ENCODE measurements around the gene HADH. TPM values are rescaled to one million over a fixed set of nuclear protein-coding genes. Genes with fewer than 3 reads are reported as not detected.
"Not testable (repeated sequence)": the region's sequence is repeated elsewhere in the genome, so short reads cannot be mapped to it uniquely, and the experiment has no call there.

Gene HADH
- total and polyA plus RNA-seq, 5 donors from 2014 or later, result 11.6 to 37.3 (median 31.9) TPM

DNA sequence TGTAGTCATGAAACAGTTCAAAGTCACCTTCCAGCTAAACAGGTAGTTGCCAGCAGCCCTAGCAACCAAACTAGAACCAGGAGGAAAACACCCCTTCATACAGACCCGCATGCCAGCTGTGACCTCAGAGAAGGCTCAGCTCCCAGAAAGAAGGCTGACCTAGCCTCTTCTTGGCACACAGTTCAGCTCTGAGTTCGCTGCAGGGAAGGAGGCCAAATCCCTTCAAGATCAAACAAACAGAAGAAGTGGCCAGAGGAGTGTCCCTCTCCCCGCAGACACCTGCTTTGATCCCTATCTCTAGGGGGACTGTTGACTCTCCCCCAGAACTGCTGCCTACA is 56.0 kb downstream of the HADH start:
- Mint-ChIP-seq H3K4me1 (peaks cover 36 to 69% (median 52%) of the 10 kb centered on the region in 4 donors), H3K4me3 (peak overlapping the region; percentile 10 to 75 (median 43)), H3K9me3 (peaks cover 0 to 1% (median 0%) of the 10 kb centered on the region in 7 donors), H3K27ac (peak overlapping the region; percentile 76 to 88 (median 81)), H3K27me3 (no peaks in the 10 kb centered on the region), H3K36me3 (peaks cover 41% of the 10 kb centered on the region)
- DNase-seq, result no peak
- Histone ChIP-seq H3K9me3 (ENCODE audit: control insufficient read depth in 2 of 2, low read length in 2 of 2) (no peaks in the 10 kb centered on the region), H3K4me1 (ENCODE audit: control insufficient read depth, insufficient read depth, low read length, poor library complexity, severe bottlenecking) (peaks cover 23% of the 10 kb centered on the region), H3K4me3 (ENCODE audit: low read depth, low read length) (no peak overlapping the region), H3K36me3 (ENCODE audit: control insufficient read depth, insufficient read depth, low read length) (peaks cover 34% of the 10 kb centered on the region), H3K27ac (ENCODE audit: insufficient read depth, low read length, poor library complexity, severe bottlenecking) (peak overlapping the region; percentile 62), H3K27me3 (ENCODE audit: control insufficient read depth, insufficient read depth, low read length) (no peaks in the 10 kb centered on the region)
- no peak for ATAC-seq (ENCODE audit: low read depth in 2 of 2)

DNA sequence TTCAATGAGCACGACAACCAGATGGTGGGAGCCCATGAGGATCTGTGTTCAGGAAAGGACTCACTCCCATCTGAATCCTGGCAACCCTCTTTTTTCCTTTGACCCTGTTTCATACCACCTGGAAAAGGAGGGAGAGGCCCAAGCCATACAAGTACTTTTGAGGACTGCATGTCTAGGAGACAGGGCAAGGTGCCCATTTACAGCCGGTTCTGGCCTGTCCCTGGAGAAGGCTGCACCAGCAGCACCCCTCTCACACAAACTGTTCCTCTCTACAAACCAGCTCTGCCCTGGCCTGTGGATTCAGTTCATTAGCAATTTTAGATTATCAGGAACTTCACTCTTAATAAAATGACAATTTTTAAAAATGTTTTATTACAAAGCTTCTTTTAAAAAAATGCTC is 57.5 kb downstream of the HADH start:
- Mint-ChIP-seq H3K9me3 (peaks cover 0 to 1% (median 0%) of the 10 kb centered on the region in 7 donors), H3K36me3 (peaks cover 52% of the 10 kb centered on the region), H3K4me1 (peaks cover 42 to 83% (median 66%) of the 10 kb centered on the region in 4 donors), H3K27ac (no peak overlapping the region), H3K4me3 (peak overlapping the region in 1 of 4 donors; percentile 47), H3K27me3 (no peaks in the 10 kb centered on the region)
- Histone ChIP-seq H3K4me3 (ENCODE audit: low read depth, low read length) (no peak overlapping the region), H3K36me3 (ENCODE audit: control insufficient read depth, insufficient read depth, low read length) (peaks cover 48% of the 10 kb centered on the region), H3K27me3 (ENCODE audit: control insufficient read depth, insufficient read depth, low read length) (no peaks in the 10 kb centered on the region), H3K27ac (ENCODE audit: insufficient read depth, low read length, poor library complexity, severe bottlenecking) (peak overlapping the region; percentile 27), H3K4me1 (ENCODE audit: control insufficient read depth, insufficient read depth, low read length, poor library complexity, severe bottlenecking) (peaks cover 39% of the 10 kb centered on the region), H3K9me3 (ENCODE audit: control insufficient read depth in 2 of 2, low read length in 2 of 2) (no peaks in the 10 kb centered on the region)
- ATAC-seq (ENCODE audit: low read depth in 2 of 2), result no peak
- no peak for DNase-seq

DNA sequence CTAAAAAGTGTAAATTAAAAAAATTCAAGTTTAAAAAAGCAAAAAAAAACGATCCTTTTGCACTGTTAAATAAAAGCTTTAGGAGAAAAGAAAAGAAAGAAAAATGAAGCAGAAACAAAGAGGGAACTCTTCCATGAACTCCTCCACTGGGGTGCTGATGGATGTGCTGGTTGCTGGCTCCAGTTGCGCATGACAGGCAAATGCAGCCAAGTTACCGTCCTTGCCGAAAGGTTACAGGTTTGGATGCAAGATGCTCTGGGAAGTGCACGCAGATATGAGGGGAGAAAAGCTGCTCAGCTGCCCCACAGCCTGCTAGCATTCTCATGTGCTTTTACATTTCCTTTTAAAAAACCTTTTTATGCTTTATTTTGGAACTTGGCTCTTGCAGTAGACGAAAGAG is 58.5 kb downstream of the HADH start:
- Mint-ChIP-seq H3K27ac (peak overlapping the region in 2 of 3 donors; percentile 81 to 93), H3K27me3 (no peaks in the 10 kb centered on the region), H3K36me3 (peaks cover 60% of the 10 kb centered on the region), H3K4me1 (peaks cover 42 to 88% (median 73%) of the 10 kb centered on the region in 4 donors), H3K9me3 (peaks cover 0 to 1% (median 0%) of the 10 kb centered on the region in 7 donors), H3K4me3 (peak overlapping the region in 2 of 4 donors; percentile 33 to 41)
- Histone ChIP-seq H3K36me3 (ENCODE audit: control insufficient read depth, insufficient read depth, low read length) (peaks cover 57% of the 10 kb centered on the region), H3K9me3 (ENCODE audit: control insufficient read depth in 2 of 2, low read length in 2 of 2) (no peaks in the 10 kb centered on the region), H3K27ac (ENCODE audit: insufficient read depth, low read length, poor library complexity, severe bottlenecking) (no peak overlapping the region), H3K27me3 (ENCODE audit: control insufficient read depth, insufficient read depth, low read length) (no peaks in the 10 kb centered on the region), H3K4me3 (ENCODE audit: low read depth, low read length) (no peak overlapping the region), H3K4me1 (ENCODE audit: control insufficient read depth, insufficient read depth, low read length, poor library complexity, severe bottlenecking) (peaks cover 41% of the 10 kb centered on the region)
- DNase-seq (no peak), ATAC-seq (ENCODE audit: low read depth in 2 of 2) (no peak)

DNA sequence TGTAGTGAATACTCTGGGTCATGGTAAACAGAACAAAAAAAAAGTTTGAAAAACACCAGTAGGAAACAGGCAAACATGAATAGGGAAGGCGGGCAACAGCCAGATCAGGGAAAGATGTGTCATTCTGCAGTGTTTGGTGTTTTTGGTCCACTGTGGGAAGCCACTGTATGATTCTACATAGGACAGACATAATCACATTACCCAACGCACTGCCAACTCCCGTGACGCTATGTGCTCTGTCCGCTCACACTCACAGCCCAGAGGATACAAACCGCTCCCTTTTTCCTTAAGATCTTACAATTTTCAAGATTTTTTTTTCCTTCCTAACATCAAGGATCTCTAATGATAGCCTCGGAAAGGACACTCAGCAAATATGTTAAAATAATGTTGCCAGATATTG is 59.3 kb downstream of the HADH start:
- peak overlapping the region; percentile 81 to 97 (median 93) for H3K27ac Mint-ChIP-seq
- ATAC-seq (ENCODE audit: low read depth in 2 of 2) (no peak), DNase-seq (no peak)
- H3K9me3 Mint-ChIP-seq, result peaks cover 0 to 1% (median 0%) of the 10 kb centered on the region in 7 donors
- Histone ChIP-seq H3K4me3 (ENCODE audit: low read depth, low read length) (peak overlapping the region; percentile 80), H3K4me1 (ENCODE audit: control insufficient read depth, insufficient read depth, low read length, poor library complexity, severe bottlenecking) (peaks cover 46% of the 10 kb centered on the region), H3K27me3 (ENCODE audit: control insufficient read depth, insufficient read depth, low read length) (no peaks in the 10 kb centered on the region), H3K36me3 (ENCODE audit: control insufficient read depth, insufficient read depth, low read length) (peaks cover 66% of the 10 kb centered on the region), H3K27ac (ENCODE audit: insufficient read depth, low read length, poor library complexity, severe bottlenecking) (peak overlapping the region; percentile 68), H3K9me3 (ENCODE audit: control insufficient read depth in 2 of 2, low read length in 2 of 2) (no peaks in the 10 kb centered on the region)
- H3K4me3 Mint-ChIP-seq, result peak overlapping the region; percentile 62 to 91 (median 88)
- peaks cover 41 to 88% (median 73%) of the 10 kb centered on the region in 4 donors for H3K4me1 Mint-ChIP-seq
- H3K27me3 Mint-ChIP-seq, result no peaks in the 10 kb centered on the region
- peaks cover 66% of the 10 kb centered on the region for H3K36me3 Mint-ChIP-seq

DNA sequence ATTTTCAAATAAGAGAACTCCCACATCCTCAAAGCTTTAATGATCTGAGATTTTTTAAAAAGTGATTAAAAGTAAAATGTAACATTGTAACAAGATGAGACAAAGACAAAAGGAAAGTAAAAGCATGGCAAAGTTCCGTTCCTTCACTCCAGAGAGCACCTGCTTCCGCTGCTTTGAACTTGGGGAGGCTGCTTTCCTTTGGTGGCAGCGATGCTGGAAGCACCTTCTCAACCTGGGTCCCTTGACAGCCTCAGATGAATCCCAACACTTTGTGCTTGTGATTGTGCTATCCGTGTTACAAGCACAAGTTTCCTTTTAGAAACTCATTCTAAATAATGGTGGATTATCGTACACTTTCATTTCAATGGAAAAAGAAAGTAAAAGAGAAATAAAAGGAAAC is 59.7 kb downstream of the HADH start:
- peak overlapping the region; percentile 68 for H3K27ac ChIP-seq (ENCODE audit: insufficient read depth, low read length, poor library complexity, severe bottlenecking)
- no peaks in the 10 kb centered on the region for H3K27me3 ChIP-seq (ENCODE audit: control insufficient read depth, insufficient read depth, low read length)
- ATAC-seq (ENCODE audit: low read depth in 2 of 2), result peak; percentile 35 to 38
- Mint-ChIP-seq H3K4me1 (peaks cover 37 to 88% (median 73%) of the 10 kb centered on the region in 4 donors), H3K36me3 (peaks cover 70% of the 10 kb centered on the region), H3K9me3 (peaks cover 0 to 1% (median 0%) of the 10 kb centered on the region in 7 donors), H3K27ac (peak overlapping the region; percentile 81 to 97 (median 93)), H3K4me3 (peak overlapping the region; percentile 62 to 91 (median 88)), H3K27me3 (no peaks in the 10 kb centered on the region)
- peak overlapping the region; percentile 80 for H3K4me3 ChIP-seq (ENCODE audit: low read depth, low read length)
- H3K4me1 ChIP-seq (ENCODE audit: control insufficient read depth, insufficient read depth, low read length, poor library complexity, severe bottlenecking), result peaks cover 43% of the 10 kb centered on the region
- H3K36me3 ChIP-seq (ENCODE audit: control insufficient read depth, insufficient read depth, low read length), result peaks cover 70% of the 10 kb centered on the region
- peak; percentile 26 to 77 (median 50) for DNase-seq
- no peaks in the 10 kb centered on the region for H3K9me3 ChIP-seq (ENCODE audit: control insufficient read depth in 2 of 2, low read length in 2 of 2)

DNA sequence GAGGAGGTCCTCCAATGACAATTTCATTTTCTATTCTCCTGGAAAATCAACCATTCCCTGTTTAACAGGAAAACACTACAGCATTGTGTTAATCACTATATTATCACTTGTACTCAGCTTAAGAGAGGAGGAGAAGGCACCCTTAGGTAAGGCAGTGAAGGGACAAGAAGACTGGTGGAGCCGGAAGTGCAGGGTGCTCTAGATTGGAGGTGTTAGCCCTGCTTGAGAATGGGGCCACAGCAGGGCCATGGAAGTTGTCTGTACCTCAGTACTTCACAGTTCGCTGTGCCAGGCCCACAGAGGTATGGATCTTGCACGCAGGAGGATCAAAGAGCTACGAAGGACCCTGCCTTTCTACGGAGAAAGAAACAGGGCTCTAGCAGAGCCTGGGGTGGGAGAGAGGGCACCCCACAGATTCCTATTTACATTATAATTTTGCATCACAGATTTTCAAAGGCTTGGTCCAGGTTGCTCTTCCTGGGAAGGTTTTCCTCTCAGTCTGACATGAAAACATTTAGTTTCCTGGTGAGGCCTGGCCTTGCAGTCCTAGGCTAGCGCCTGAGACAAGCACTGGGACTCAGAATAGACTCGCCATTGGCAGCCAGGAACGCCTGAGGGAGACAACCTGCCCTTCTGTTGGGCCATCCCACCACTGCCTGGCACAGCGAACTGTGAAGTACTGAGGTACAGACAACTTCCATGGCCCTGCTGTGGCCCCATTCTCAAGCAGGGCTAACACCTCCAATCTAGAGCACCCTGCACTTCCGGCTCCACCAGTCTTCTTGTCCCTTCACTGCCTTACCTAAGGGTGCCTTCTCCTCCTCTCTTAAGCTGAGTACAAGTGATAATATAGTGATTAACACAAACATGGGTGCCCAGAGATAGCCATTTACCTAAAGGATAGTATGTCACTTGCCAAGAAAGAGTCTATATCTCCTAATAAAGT is 60.8 kb downstream of the HADH start:
- H3K27me3 Mint-ChIP-seq; H3K9me3 ChIP-seq (ENCODE audit: control insufficient read depth in 2 of 2, low read length in 2 of 2); DNase-seq; H3K27me3 ChIP-seq (ENCODE audit: control insufficient read depth, insufficient read depth, low read length); H3K9me3 Mint-ChIP-seq: not testable (repeated sequence)
- H3K4me1 Mint-ChIP-seq, result peaks cover 29 to 88% (median 68%) of the 10 kb centered on the region in 4 donors
- peak overlapping the region; percentile 93 to 97 (median 93) for H3K27ac Mint-ChIP-seq
- H3K4me3 ChIP-seq (ENCODE audit: low read depth, low read length), result peak overlapping the region; percentile 80
- peaks cover 80% of the 10 kb centered on the region for H3K36me3 ChIP-seq (ENCODE audit: control insufficient read depth, insufficient read depth, low read length)
- H3K4me1 ChIP-seq (ENCODE audit: control insufficient read depth, insufficient read depth, low read length, poor library complexity, severe bottlenecking), result peaks cover 47% of the 10 kb centered on the region
- H3K36me3 Mint-ChIP-seq, result peaks cover 69% of the 10 kb centered on the region
- peak overlapping the region; percentile 62 to 91 (median 88) for H3K4me3 Mint-ChIP-seq
- peak overlapping the region; percentile 68 for H3K27ac ChIP-seq (ENCODE audit: insufficient read depth, low read length, poor library complexity, severe bottlenecking)
- ATAC-seq (ENCODE audit: low read depth in 2 of 2), result peak; percentile 45 to 50

DNA sequence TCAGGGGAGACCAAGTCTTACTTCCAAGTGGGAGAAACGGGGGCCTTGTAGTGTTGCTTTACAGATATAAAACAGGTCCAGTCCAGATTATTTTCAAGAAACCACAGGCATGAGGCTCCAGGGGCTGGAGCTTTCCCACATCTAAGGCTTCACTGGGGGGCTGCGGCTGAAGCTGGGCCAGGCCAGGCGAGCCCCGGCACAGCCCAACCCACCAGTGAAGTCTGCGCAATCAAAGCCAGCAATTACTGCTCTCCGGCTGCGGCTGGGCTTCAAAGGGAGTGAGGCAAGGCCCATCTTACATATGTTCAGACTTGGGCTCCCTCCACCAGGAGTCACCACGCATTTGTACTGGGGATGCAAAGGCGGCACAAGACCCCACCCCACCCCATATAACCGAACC is 61.7 kb downstream of the HADH start:
- H3K4me3 ChIP-seq (ENCODE audit: low read depth, low read length), result no peak overlapping the region
- H3K36me3 ChIP-seq (ENCODE audit: control insufficient read depth, insufficient read depth, low read length), result peaks cover 84% of the 10 kb centered on the region
- DNase-seq (no peak), ATAC-seq (ENCODE audit: low read depth in 2 of 2) (no peak)
- H3K9me3 ChIP-seq (ENCODE audit: control insufficient read depth in 2 of 2, low read length in 2 of 2), result no peaks in the 10 kb centered on the region
- H3K27ac ChIP-seq (ENCODE audit: insufficient read depth, low read length, poor library complexity, severe bottlenecking), result peak overlapping the region; percentile 68
- H3K4me1 ChIP-seq (ENCODE audit: control insufficient read depth, insufficient read depth, low read length, poor library complexity, severe bottlenecking), result peaks cover 51% of the 10 kb centered on the region
- Mint-ChIP-seq H3K4me3 (peak overlapping the region in 3 of 4 donors; percentile 38 to 67 (median 39)), H3K36me3 (peaks cover 69% of the 10 kb centered on the region), H3K4me1 (peaks cover 22 to 89% (median 65%) of the 10 kb centered on the region in 4 donors), H3K27me3 (no peaks in the 10 kb centered on the region), H3K9me3 (peaks cover 0 to 1% (median 0%) of the 10 kb centered on the region in 7 donors), H3K27ac (peak overlapping the region; percentile 93 to 97 (median 93))
- H3K27me3 ChIP-seq (ENCODE audit: control insufficient read depth, insufficient read depth, low read length), result no peaks in the 10 kb centered on the region

Data from CD4-positive, CD25-positive, alpha-beta regulatory T cell (primary cell).